ENCODE data around the gene TRMT61A. TPM values are rescaled to one million over a fixed set of nuclear protein-coding genes. Genes with fewer than 3 reads are reported as not detected.

Gene TRMT61A
- total and polyA plus RNA-seq, 10 of the 15 experiments (the other 5 are each of a cell fraction or from before 2014, with no cell fraction given) = 0.11 to 21.9 (median 11.4) TPM

- RAD21 ChIA-PET (ENCODE audit: unreplicated experiment) = interaction anchor here (1.2 to 1.7 kb wide), 2 partner anchors 14 to 20 kb away, joined by 3 to 9 read pairs; no protein-coding TSS in a partner anchor
- SMC1A ChIA-PET (ENCODE audit: uncharacterized antibody, unreplicated experiment) = interaction anchor here (0.6 to 2.6 kb wide), 4 partner anchors 9 to 387 kb away, joined by 3 to 11 read pairs (median 3); no protein-coding TSS in a partner anchor
- TF ChIP-seq MYC (IDR thresholded peaks at IDR 0.05; ENCODE audit: insufficient read depth, insufficient read length, insufficient replicate concordance, low read length, severe bottlenecking) (no peak), NKRF (conservative IDR thresholded peaks at IDR 0.05) (0 out of 2 replicates have a peak, but pooled peaks have one; percentile 18), CTCF (IDR thresholded peaks at IDR 0.05 in 2 of 3, conservative IDR thresholded peaks at IDR 0.05 in 1 of 3; ENCODE audit: control insufficient read depth in 2 of 3, extremely low read depth in 1 of 3, insufficient read depth in 1 of 3, low read depth in 3 of 3, low read length in 3 of 3) (no peak)
- H3K4me2 ChIP-seq (ENCODE audit: control insufficient read depth, insufficient read depth) = peak overlapping the region; percentile 91
- H3K4me3 ChIP-seq = peak overlapping the region; percentile 49; the same call in 1 of the 2 replicates
- POLR2A ChIA-PET = interaction anchor here (1.3 kb wide), 1 partner anchor 37 kb away, joined by 4 read pairs; no protein-coding TSS in a partner anchor
- H3K27ac ChIP-seq (ENCODE audit: control insufficient read depth, insufficient read depth) = peak overlapping the region; percentile 61; the same call in 1 of the 2 replicates
- H3K4me1 ChIP-seq (ENCODE audit: control insufficient read depth, insufficient read depth, low read length) = peaks cover 29% of the 10 kb centered on the region
- FAIRE-seq = no peak
- H3K27me3 ChIP-seq (replicated peaks in 1 of 2; ENCODE audit: control insufficient read depth in 2 of 2, insufficient read depth in 2 of 2, low read length in 1 of 2) = peaks cover 2% of the 10 kb centered on the region in 2 experiments; a peak in 2 of 4 replicates
- no peaks in the 10 kb centered on the region for H4K20me1 ChIP-seq (ENCODE audit: control insufficient read depth, insufficient read depth)
- no peak for DNase-seq (ENCODE audit: low read depth, low spot score)
- 100% methylated on average over 1 of the region's 1 CpG for WGBS (ENCODE audit: insufficient coverage, insufficient replicate concordance, low lambda C conversion rate, missing lambda C conversion rate)
- H3K9ac ChIP-seq (ENCODE audit: control insufficient read depth, insufficient read depth, low read length) = no peak overlapping the region; the same call in 1 of the 2 replicates
- CTCF ChIA-PET = interaction anchor here (1.2 to 5.3 kb wide), 2 partner anchors 8 to 35 kb away, joined by 4 to 39 read pairs; partner anchors contain the start of gene BAG5
- no peak for ATAC-seq
- intact Hi-C loops (cut with micrococcal nuclease; ENCODE audit: unreplicated experiment) (no loop called here), in situ Hi-C loops (cut with MboI) (no loop called here)
- peaks cover 30% of the 10 kb centered on the region for H3K79me2 ChIP-seq (ENCODE audit: control insufficient read depth, insufficient read depth, low read length)
- H2AFZ ChIP-seq (ENCODE audit: control insufficient read depth, low read depth, low read length) = no peak overlapping the region
- H3K36me3 ChIP-seq (ENCODE audit: control insufficient read depth in 2 of 2, insufficient read depth in 2 of 2, low read length in 1 of 2) = no peaks in the 10 kb centered on the region
- no peaks in the 10 kb centered on the region; the same call in 2 of the 3 replicates for H3K9me3 ChIP-seq (replicated peaks; ENCODE audit: control insufficient read depth, insufficient read depth, low read length)
- BruUV-seq (replicated peaks) = no TSS peak
Measured at GRCh38 chr14:103526914-103527248, 2.1 kb upstream of the TRMT61A start.
